Measurements from ENCODE around the gene TEN1.

TEN1 gene

GRCh38 chr17:75975757-75976174 lies 3.3 kb upstream of the TEN1 start:
- DNase-seq (ENCODE audit: extremely low spot score, insufficient read length, low read depth) (no peak), FAIRE-seq (no peak)

GRCh38 chr17:75976175-75976848 lies 2.7 kb upstream of the TEN1 start:
- FAIRE-seq, result no peak
- DNase-seq (ENCODE audit: extremely low spot score, insufficient read length, low read depth), result no peak

GRCh38 chr17:75979705-75980187 lies 706 bp downstream of the TEN1 start:
- FAIRE-seq, result peak; percentile 18
- no peak for DNase-seq (ENCODE audit: extremely low spot score, insufficient read length, low read depth)

GRCh38 chr17:75980188-75981018 lies 1.4 kb downstream of the TEN1 start:
- FAIRE-seq (no peak), DNase-seq (ENCODE audit: extremely low spot score, insufficient read length, low read depth) (no peak)

GRCh38 chr17:75981019-75981615 lies 2.1 kb downstream of the TEN1 start:
- no peak for FAIRE-seq

GRCh38 chr17:75983501-75984181 lies 4.6 kb downstream of the TEN1 start:
- FAIRE-seq (no peak), DNase-seq (ENCODE audit: extremely low spot score, insufficient read length, low read depth) (no peak)

More at GRCh38 chr17:75981019-75981615, 2.1 kb downstream of the TEN1 start:
- no peak for DNase-seq (ENCODE audit: extremely low spot score, insufficient read length, low read depth)

- DNase-seq (ENCODE audit: extremely low spot score, insufficient read length, low read depth) (no peak), FAIRE-seq (no peak)
These were observed 6.9 kb downstream of the TEN1 start for GRCh38 chr17:75985986-75986385.

GRCh38 chr17:75987041-75987440 lies 8.0 kb downstream of the TEN1 start:
- no peak for FAIRE-seq
- DNase-seq (ENCODE audit: extremely low spot score, insufficient read length, low read depth), result no peak

GRCh38 chr17:75991396-75991795 lies 12.4 kb downstream of the TEN1 start:
- FAIRE-seq, result no peak
- no peak for DNase-seq (ENCODE audit: extremely low spot score, insufficient read length, low read depth)

- FAIRE-seq (no peak), DNase-seq (ENCODE audit: extremely low spot score, insufficient read length, low read depth) (no peak)
These were observed 15.8 kb downstream of the TEN1 start for GRCh38 chr17:75994802-75995370.

- FAIRE-seq, result no peak
- DNase-seq (ENCODE audit: extremely low spot score, insufficient read length, low read depth), result no peak
These were observed 16.4 kb downstream of the TEN1 start for GRCh38 chr17:75995385-75995925.

- FAIRE-seq, result peak; percentile 92
- DNase-seq (ENCODE audit: extremely low spot score, insufficient read length, low read depth), result peak; percentile 35
These were observed 17.9 kb downstream of the TEN1 start for GRCh38 chr17:75996665-75997590.

GRCh38 chr17:75998327-75998795 lies 19.3 kb downstream of the TEN1 start:
- DNase-seq (ENCODE audit: extremely low spot score, insufficient read length, low read depth) (no peak), FAIRE-seq (no peak)

GRCh38 chr17:76000016-76000754 lies 21.1 kb downstream of the TEN1 start:
- FAIRE-seq (peak; percentile 45), DNase-seq (ENCODE audit: extremely low spot score, insufficient read length, low read depth) (peak; percentile 49)

GRCh38 chr17:76000755-76001521 lies 21.9 kb downstream of the TEN1 start, which contains the start of gene CDK3:
Gene CDK3 (plus strand): TSS chr17:76000855. CDS start chr17:76001426, 571 bp downstream.
- FAIRE-seq (no peak), DNase-seq (ENCODE audit: extremely low spot score, insufficient read length, low read depth) (no peak)

- FAIRE-seq (no peak), DNase-seq (ENCODE audit: extremely low spot score, insufficient read length, low read depth) (no peak)
These were observed 23.1 kb downstream of the TEN1 start for GRCh38 chr17:76002100-76002499.

- FAIRE-seq, result no peak
- no peak for DNase-seq (ENCODE audit: extremely low spot score, insufficient read length, low read depth)
These were observed 24.9 kb downstream of the TEN1 start for GRCh38 chr17:76003915-76004314.
